ENCODE data around the gene CDH13.

DNA sequence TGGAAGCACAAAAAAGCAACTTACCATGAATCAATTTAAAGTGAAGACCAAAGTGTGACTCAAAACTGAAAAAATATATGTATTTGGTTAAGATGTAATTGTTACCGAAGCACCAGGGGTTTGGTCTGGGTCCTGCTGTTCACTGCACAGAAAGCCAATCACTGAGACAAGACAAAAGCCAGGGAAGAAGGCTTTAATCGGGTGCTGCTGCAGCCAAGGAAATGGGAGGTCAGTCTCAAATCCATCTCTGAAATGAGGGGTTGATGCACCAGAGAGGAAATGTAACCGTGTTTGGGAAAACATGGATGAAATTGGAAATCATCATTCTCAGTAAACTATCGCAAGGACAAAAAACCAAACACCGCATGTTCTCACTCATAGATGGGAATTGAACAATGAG lies 1107.4 kb downstream of the CDH13 start:
- TF ChIP-seq, protein P1, sequence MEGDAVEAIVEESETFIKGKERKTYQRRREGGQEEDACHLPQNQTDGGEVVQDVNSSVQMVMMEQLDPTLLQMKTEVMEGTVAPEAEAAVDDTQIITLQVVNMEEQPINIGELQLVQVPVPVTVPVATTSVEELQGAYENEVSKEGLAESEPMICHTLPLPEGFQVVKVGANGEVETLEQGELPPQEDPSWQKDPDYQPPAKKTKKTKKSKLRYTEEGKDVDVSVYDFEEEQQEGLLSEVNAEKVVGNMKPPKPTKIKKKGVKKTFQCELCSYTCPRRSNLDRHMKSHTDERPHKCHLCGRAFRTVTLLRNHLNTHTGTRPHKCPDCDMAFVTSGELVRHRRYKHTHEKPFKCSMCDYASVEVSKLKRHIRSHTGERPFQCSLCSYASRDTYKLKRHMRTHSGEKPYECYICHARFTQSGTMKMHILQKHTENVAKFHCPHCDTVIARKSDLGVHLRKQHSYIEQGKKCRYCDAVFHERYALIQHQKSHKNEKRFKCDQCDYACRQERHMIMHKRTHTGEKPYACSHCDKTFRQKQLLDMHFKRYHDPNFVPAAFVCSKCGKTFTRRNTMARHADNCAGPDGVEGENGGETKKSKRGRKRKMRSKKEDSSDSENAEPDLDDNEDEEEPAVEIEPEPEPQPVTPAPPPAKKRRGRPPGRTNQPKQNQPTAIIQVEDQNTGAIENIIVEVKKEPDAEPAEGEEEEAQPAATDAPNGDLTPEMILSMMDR (conservative IDR thresholded peaks at IDR 0.05) = no peak
- no peak for TF ChIP-seq ZFX (IDR thresholded peaks at IDR 0.05)
